ENCODE data around the gene CD7. TPM values are rescaled to one million over a fixed set of nuclear protein-coding genes. Genes with fewer than 3 reads are reported as not detected.

The CD7 gene
- total and polyA plus RNA-seq, 9 of the 15 experiments (the other 6 are each of a cell fraction or from before 2014, with no cell fraction given) = 0.21 to 0.35 TPM; not detected in 7

- TF ChIP-seq ZKSCAN1 (IDR thresholded peaks at IDR 0.05; ENCODE audit: low read depth, low read length) = no peak
- no peak for TF ChIP-seq SAFB (IDR thresholded peaks at IDR 0.05; ENCODE audit: borderline replicate concordance, low read depth, low read length)
- TF ChIP-seq ILK (tag; IDR thresholded peaks at IDR 0.05; ENCODE audit: borderline replicate concordance, low read depth) = no peak
- no peak for TF ChIP-seq ATF1 (CRISPR knock-in tag; IDR thresholded peaks at IDR 0.05)
- no peak for TF ChIP-seq ATF1 (tag; IDR thresholded peaks at IDR 0.05)
- no peak for TF ChIP-seq ZNF512 (tag; IDR thresholded peaks at IDR 0.05)
- no peak for TF ChIP-seq SNIP1 (IDR thresholded peaks at IDR 0.05; ENCODE audit: low read depth)
- TF ChIP-seq ATF3 (IDR thresholded peaks at IDR 0.05) = no peak
- no peak for TF ChIP-seq ATF3 (CRISPR knock-in tag; conservative IDR thresholded peaks at IDR 0.05)
- peak; percentile 96 for TF ChIP-seq ZBTB7A (IDR thresholded peaks at IDR 0.05; ENCODE audit: borderline replicate concordance, control insufficient read depth, low read depth, low read length)
- TF ChIP-seq HNRNPK (IDR thresholded peaks at IDR 0.05; ENCODE audit: low read depth, low read length, poor library complexity, severe bottlenecking) = no peak
- TF ChIP-seq E2F3 (CRISPR knock-in tag; IDR thresholded peaks at IDR 0.05) = no peak
- no peak for TF ChIP-seq ZNF121 (CRISPR knock-in tag; conservative IDR thresholded peaks at IDR 0.05)
- TF ChIP-seq KLF1 (tag; IDR thresholded peaks at IDR 0.05) = no peak
- TF ChIP-seq ARHGAP35 (IDR thresholded peaks at IDR 0.05; ENCODE audit: partially characterized antibody) = no peak
- TF ChIP-seq MEIS2 (IDR thresholded peaks at IDR 0.05; ENCODE audit: partially characterized antibody) = no peak
- TF ChIP-seq SPI1 (IDR thresholded peaks at IDR 0.05; ENCODE audit: borderline replicate concordance, low read depth, low read length) = no peak
- no peak for TF ChIP-seq MLLT1 (IDR thresholded peaks at IDR 0.05)
- TF ChIP-seq IRF2 (CRISPR knock-in tag; IDR thresholded peaks at IDR 0.05) = no peak
- 0 out of 2 replicates have a peak, but pooled peaks have one; percentile 24 for TF ChIP-seq THAP12 (CRISPR knock-in tag; IDR thresholded peaks at IDR 0.05)
- no peak for TF ChIP-seq ZNF23 (CRISPR knock-in tag; IDR thresholded peaks at IDR 0.05)
- no peak for TF ChIP-seq CBX3 (IDR thresholded peaks at IDR 0.05; ENCODE audit: borderline replicate concordance in 1 of 2, low read length in 2 of 2)
- TF ChIP-seq KLF6 (CRISPR knock-in tag; IDR thresholded peaks at IDR 0.05; ENCODE audit: borderline replicate concordance) = no peak
Measured at GRCh38 chr17:82320956-82321927, 3.8 kb upstream of the CD7 start (continued).

All from K562 (cell line).